ENCODE measurements around the gene TMEM59L. TPM values are rescaled to one million over a fixed set of nuclear protein-coding genes. Genes with fewer than 3 reads are reported as not detected.

The TMEM59L gene
- total and polyA plus RNA-seq, 2 of the 13 experiments (the other 11 are each of a cell fraction or from before 2014, with no cell fraction given) = 0.97 to 5.5 TPM

- no peak for TF ChIP-seq AKNA (CRISPR knock-in tag; IDR thresholded peaks at IDR 0.05; ENCODE audit: borderline replicate concordance)
- TF ChIP-seq NFE2 (CRISPR knock-in tag; IDR thresholded peaks at IDR 0.05) = no peak
- no peak for TF ChIP-seq ELF4 (CRISPR knock-in tag; IDR thresholded peaks at IDR 0.05; ENCODE audit: borderline replicate concordance)
- TF ChIP-seq ZNF503 (CRISPR knock-in tag; IDR thresholded peaks at IDR 0.05) = 0 out of 2 replicates have a peak, but pooled peaks have one; percentile 29
- TF ChIP-seq MED1 (CRISPR knock-in tag; IDR thresholded peaks at IDR 0.05) = peak; percentile 14; the same call in 1 of the 2 replicates
- no peak for TF ChIP-seq ZNF292 (CRISPR knock-in tag; IDR thresholded peaks at IDR 0.05; ENCODE audit: borderline replicate concordance, low read depth)
- TF ChIP-seq IRF2 (CRISPR knock-in tag; IDR thresholded peaks at IDR 0.05) = peak; percentile 23; the same call in 1 of the 2 replicates
- TF ChIP-seq ZBTB37 (CRISPR knock-in tag; IDR thresholded peaks at IDR 0.05) = no peak
- TF ChIP-seq ZBTB49 (CRISPR knock-in tag; IDR thresholded peaks at IDR 0.05; ENCODE audit: borderline replicate concordance) = no peak
- no peak for TF ChIP-seq LCORL (IDR thresholded peaks at IDR 0.05)
- TF ChIP-seq LCORL (CRISPR knock-in tag; IDR thresholded peaks at IDR 0.05) = peak; percentile 38; the same call in 1 of the 2 replicates
- no peak for TF ChIP-seq XRCC5 (optimal IDR thresholded peaks at IDR 0.05; ENCODE audit: low read length)
Measured at GRCh38 chr19:18605546-18606280, 7.0 kb upstream of the TMEM59L start (continued).
